Adrenal gland (tissue), 12 donors: Measurements from ENCODE around the gene SLC16A2. TPM values are rescaled to one million over a fixed set of nuclear protein-coding genes. Genes with fewer than 3 reads are reported as not detected.

Source experiments
- DNase-seq, 7 donors: peaks; one replicate each; pipeline ENCODE4 v3.0.0-alpha.2; 2019 to 2020
- H3K27ac ChIP-seq, 5 donors: fragments of 200-600 bp; sonication (generic) in 4 of 5; 1 replicate in 3 of 5; 2 replicates in 2 of 5; pipeline versions ENCODE4 v1.5.1 to v1.8.0; 2016 to 2020; ENCODE audit warnings: mild to moderate bottlenecking in 1 of 5
- H3K27me3 ChIP-seq: fragments of 200-600 bp; 2 replicates; pipeline ENCODE4 v1.8.0; 2021
- H3K36me3 ChIP-seq, 2 donors: fragments of 200-600 bp; replicated peaks in 1 of 2; 1 replicate in 1 of 2; 2 replicates in 1 of 2; pipeline versions ENCODE4 v1.5.1 to v1.8.0; 2018 to 2022
- H3K4me1 ChIP-seq, 2 donors: fragments of 200-600 bp; replicated peaks in 1 of 2; 1 replicate in 1 of 2; 2 replicates in 1 of 2; pipeline versions ENCODE4 v1.5.1 to v1.8.0; 2018 to 2021
- H3K4me3 ChIP-seq, 4 donors: fragments of 200-600 bp; sonication (generic) in 3 of 4; one replicate each; pipeline ENCODE4 v1.5.1; 2016 to 2018
- H3K9me3 ChIP-seq, 3 donors: fragments of 200-600 bp; sonication (generic) in 1 of 3; replicated peaks in 1 of 3; 1 replicate in 2 of 3; 2 replicates in 1 of 3; pipeline versions ENCODE4 v1.5.1 to v1.8.0; 2016 to 2021
- CTCF ChIP-seq, 6 experiments: fragments of 450-650 bp in 4 of 6; fragments of 200-600 bp in 2 of 6; sonication (generic) in 1 of 6; IDR thresholded peaks; 1 replicate in 5 of 6; 2 replicates in 1 of 6; pipeline versions ENCODE4 v1.5.1 to v1.8.0; 2016 to 2021; ENCODE audit warnings: antibody characterized with exemption in 6 of 6, mild to moderate bottlenecking in 2 of 6, moderate library complexity in 1 of 6
- POLR2A ChIP-seq, 2 donors: fragments of 450-650 bp; IDR thresholded peaks; one replicate each; pipeline ENCODE4 v1.6.1; 2017; ENCODE audit warnings: antibody characterized with exemption in 2 of 2, mild to moderate bottlenecking in 2 of 2, moderate library complexity in 1 of 2
- WGBS, 4 donors: extraction: QIAGEN DNeasy Blood & Tissue Kit in 2 of 4; methylation state at CpG; one replicate each; pipeline versions ENCODE4 v1.1.5 to v1.1.7; 2013 to 2017; 5-methylcytosine and 5-hydroxymethylcytosine counted together
- intact Hi-C, 2 donors: fragments of 100-400 bp; cut with DNase I; formaldehyde crosslinking; loops; one replicate each; pipeline versions ENCODE4 v1.14.1 to v1.15.0; 2022 to 2023
- polyA plus RNA-seq, 3 donors: library from polyadenylated mRNA; stranded (reverse); fragments of 200-250 nt in 2 of 3; fragments of 350-450 nt in 1 of 3; fragmentation: Illumina TruSeq in 1 of 3; extraction: RNeasy Lipid Tissue Mini Kit (QIAGEN cat#74804) in 1 of 3; gene quantifications; one replicate each; pipeline ENCODE4 v1.2.3, GENCODE V29; 2013 to 2014
- total RNA-seq, 9 donors: library from RNA; depleted of rRNA in 4 of 9; stranded (reverse); fragments of >200 nt in 4 of 9; fragments of 120-200 nt in 1 of 9; fragmentation: NEBNext Ultra II Directional in 1 of 9; extraction: Animal tissue kit (Norgen Biotek cat#: 25700) in 1 of 9; gene quantifications; one replicate each; pipeline versions ENCODE4 v1.1.0 to v1.2.4, GENCODE V29; 2013 to 2023
- donor health status: healthy with polysubstance abuse.
- donor health status: Bipolar disorder and iron deficiency.
- donor health status: DM: yes; HTN: yes; CAD: no.
- donor health status: DM: no; HTN: no; CAD: no.
- donor health status: DM: no; HTN: no; CAD: no.
- donor health status: DM: yes; HTN: yes; CAD: no.

The SLC16A2 gene
- total and polyA plus RNA-seq, 12 donors, result 9.3 to 109 (median 46.9) TPM

- Histone ChIP-seq H3K4me3 (no peak overlapping the region), H3K9me3 (no peaks in the 10 kb centered on the region), H3K27me3 (peaks cover 3% of the 10 kb centered on the region), H3K4me1 (no peaks in the 10 kb centered on the region), H3K36me3 (no peaks in the 10 kb centered on the region), H3K27ac (no peak overlapping the region)
- TF ChIP-seq CTCF (IDR thresholded peaks at IDR 0.05) (no peak), POLR2A (IDR thresholded peaks at IDR 0.05) (no peak)
- 81 to 94% (median 87%) methylated on average over 8 of the region's 8 CpGs for WGBS, 4 donors
- intact Hi-C loops, result no loop called here
- no peak for DNase-seq
These were observed 85.2 kb downstream of the SLC16A2 start for GRCh38 chrX:74506317-74507115.

GRCh38 chrX:74507191-74507590, 85.9 kb downstream of the SLC16A2 start:
- intact Hi-C loops, result no loop called here
- H3K9me3 ChIP-seq, result no peaks in the 10 kb centered on the region
- peaks cover 3% of the 10 kb centered on the region for H3K27me3 ChIP-seq
- no peak overlapping the region for H3K4me3 ChIP-seq
- H3K4me1 ChIP-seq, result peaks cover under 1 to 5% of the 10 kb centered on the region in 2 donors
- WGBS, 4 donors, result 82 to 100% (median 94%) methylated on average over 4 of the region's 4 CpGs
- H3K36me3 ChIP-seq, result no peaks in the 10 kb centered on the region
- no peak for TF ChIP-seq CTCF (IDR thresholded peaks at IDR 0.05)
- DNase-seq, result no peak
- no peak overlapping the region for H3K27ac ChIP-seq

- Histone ChIP-seq H3K4me3 (no peak overlapping the region), H3K36me3 (no peaks in the 10 kb centered on the region), H3K9me3 (no peaks in the 10 kb centered on the region), H3K27me3 (peaks cover 3% of the 10 kb centered on the region), H3K4me1 (peaks cover 4 to 7% of the 10 kb centered on the region in 2 donors), H3K27ac (no peak overlapping the region)
- TF ChIP-seq CTCF (IDR thresholded peaks at IDR 0.05) (no peak), POLR2A (IDR thresholded peaks at IDR 0.05) (no peak)
- intact Hi-C loops, result no loop called here
- no peak for DNase-seq
These were observed 88.7 kb downstream of the SLC16A2 start for GRCh38 chrX:74509989-74510388.

- no peaks in the 10 kb centered on the region for H3K36me3 ChIP-seq
- TF ChIP-seq CTCF (IDR thresholded peaks at IDR 0.05) (no peak), POLR2A (IDR thresholded peaks at IDR 0.05) (no peak)
- H3K4me3 ChIP-seq, result no peak overlapping the region
- no peak for DNase-seq
- intact Hi-C loops, result no loop called here
- peaks cover 4 to 7% of the 10 kb centered on the region in 2 donors for H3K4me1 ChIP-seq
- no peaks in the 10 kb centered on the region for H3K9me3 ChIP-seq
- H3K27ac ChIP-seq, result no peak overlapping the region
- peaks cover 3% of the 10 kb centered on the region for H3K27me3 ChIP-seq
These were observed 89.1 kb downstream of the SLC16A2 start for GRCh38 chrX:74510401-74510800.
